Keratinocyte (primary cell): ENCODE data around the gene NCCRP1. TPM values are rescaled to one million over a fixed set of nuclear protein-coding genes. Genes with fewer than 3 reads are reported as not detected.

Experiments
- DNase-seq: peaks from one replicate; pipeline ENCODE4 v3.0.0-alpha.2; 2011; ENCODE audit warnings: low read depth, missing footprints, low spot score
- FAIRE-seq: peaks from 2 replicates; lab custom pipeline; 2011; peaks lifted over from hg19 to GRCh38; lab: Jason Lieb, UNC
- H2AFZ ChIP-seq: 2 replicates; pipeline ENCODE4 v1.6.0; 2012; ENCODE audit warnings: low read length, control low read depth, inconsistent platforms; ENCODE audit not compliant: control insufficient read depth
- H3K27ac ChIP-seq: 2 replicates; pipeline ENCODE4 v1.5.1; 2011; ENCODE audit warnings: low read length; ENCODE audit not compliant: control insufficient read depth, insufficient read depth
- H3K27me3 ChIP-seq: 3 replicates; pipeline ENCODE4 v1.6.0; 2011; ENCODE audit warnings: low read length; ENCODE audit not compliant: control insufficient read depth, insufficient read depth; ENCODE audit errors: extremely low read depth
- H3K36me3 ChIP-seq, 2 experiments: 2 replicates in 1 of 2; 3 replicates in 1 of 2; pipeline ENCODE4 v1.5.1; 2011; ENCODE audit warnings: low read length in 2 of 2, mild to moderate bottlenecking in 1 of 2; ENCODE audit not compliant: control insufficient read depth in 2 of 2, insufficient read depth in 2 of 2; ENCODE audit errors: extremely low read depth in 1 of 2
- H3K4me1 ChIP-seq: 3 replicates; pipeline ENCODE4 v1.5.1; 2011; ENCODE audit warnings: low read length; ENCODE audit not compliant: control insufficient read depth, insufficient read depth; ENCODE audit errors: extremely low read depth
- H3K4me2 ChIP-seq: 3 replicates; pipeline ENCODE4 v1.6.0; 2011; ENCODE audit warnings: low read depth, low read length; ENCODE audit not compliant: control insufficient read depth, insufficient read depth; ENCODE audit errors: extremely low read depth
- H3K4me3 ChIP-seq, 3 experiments: fragments of 200-600 bp in 1 of 3; sonication (generic) in 1 of 3; 2 replicates in 2 of 3; 3 replicates in 1 of 3; pipeline ENCODE4 v1.5.1; 2011 to 2016; ENCODE audit warnings: low read length in 3 of 3, mild to moderate bottlenecking in 3 of 3, control low read depth in 2 of 3, inconsistent platforms in 1 of 3, low read depth in 1 of 3, mixed read lengths in 1 of 3, mixed run types in 1 of 3, moderate library complexity in 1 of 3; ENCODE audit not compliant: control insufficient read depth in 2 of 3, insufficient read depth in 2 of 3; ENCODE audit errors: extremely low read depth in 1 of 3
- H3K79me2 ChIP-seq: 2 replicates; pipeline ENCODE4 v1.6.0; 2012; ENCODE audit warnings: low read length; ENCODE audit not compliant: control insufficient read depth, insufficient read depth
- H3K9ac ChIP-seq: 3 replicates; pipeline ENCODE4 v1.6.0; 2011; ENCODE audit warnings: low read length; ENCODE audit not compliant: control insufficient read depth, insufficient read depth; ENCODE audit errors: extremely low read depth
- H3K9me1 ChIP-seq: 3 replicates; pipeline ENCODE4 v1.6.0; 2011; ENCODE audit warnings: low read length; ENCODE audit not compliant: control insufficient read depth, insufficient read depth; ENCODE audit errors: extremely low read depth
- H3K9me3 ChIP-seq: 2 replicates; pipeline ENCODE4 v1.5.1; 2012; ENCODE audit warnings: low read depth, low read length; ENCODE audit not compliant: control insufficient read depth
- H4K20me1 ChIP-seq: 3 replicates; pipeline ENCODE4 v1.6.0; 2011; ENCODE audit warnings: low read length; ENCODE audit not compliant: control insufficient read depth, insufficient read depth; ENCODE audit errors: extremely low read depth
- CTCF ChIP-seq, 3 experiments: IDR thresholded peaks in 1 of 3; conservative IDR thresholded peaks in 1 of 3; optimal IDR thresholded peaks in 1 of 3; 2 replicates in 2 of 3; 3 replicates in 1 of 3; pipeline versions ENCODE3 to v1.5.1; 2011; ENCODE audit warnings: low read length in 3 of 3, mild to moderate bottlenecking in 3 of 3, moderate library complexity in 2 of 3, control low read depth in 1 of 3, inconsistent platforms in 1 of 3; ENCODE audit not compliant: insufficient read depth in 2 of 3; ENCODE audit errors: extremely low read depth in 1 of 3
- EZH2 ChIP-seq: IDR thresholded peaks from one replicate; pipeline ENCODE4 v1.6.1; 2012; ENCODE audit warnings: inconsistent platforms, mild to moderate bottlenecking, low read length, moderate library complexity
- dilution Hi-C: fragments of 300-500 bp; cut with MboI; formaldehyde crosslinking; loops from one replicate; pipeline ENCODE4 v1.7.0; 2020; ENCODE audit warnings: low sequenced_read_pairs; ENCODE audit not compliant: extremely low pct_ligation_motif_present
- polyA plus RNA-seq, 5 experiments: library from polyadenylated mRNA; depleted of rRNA in 3 of 5; stranded (reverse) in 3 of 5; stranded (forward) in 1 of 5; unstranded in 1 of 5; fragments of >200 nt; gene quantifications; 1 replicate in 1 of 5; 2 replicates in 3 of 5; 3 replicates in 1 of 5; pipeline versions ENCODE4 v1.2.1 to v1.2.3, GENCODE V29; 2011 to 2012; ENCODE audit warnings: missing spikeins in 2 of 5, low read depth in 1 of 5, low replicate concordance in 1 of 5

The NCCRP1 gene
- polyA plus RNA-seq, 1 donor (not counting 4 experiments of a cell fraction or from before 2014, with no cell fraction given) = 2.3 TPM

- no peaks in the 10 kb centered on the region for H4K20me1 ChIP-seq
- H3K9ac ChIP-seq = no peak overlapping the region
- H3K79me2 ChIP-seq = no peaks in the 10 kb centered on the region
- H3K4me1 ChIP-seq = peaks cover under 1% of the 10 kb centered on the region
- FAIRE-seq (no peak), DNase-seq (no peak)
- no peak overlapping the region for H3K27ac ChIP-seq
- no peaks in the 10 kb centered on the region for H3K9me1 ChIP-seq
- dilution Hi-C loops = no loop called here
- H2AFZ ChIP-seq = no peak overlapping the region
- no peaks in the 10 kb centered on the region for H3K27me3 ChIP-seq
- H3K4me2 ChIP-seq = no peak overlapping the region
- no peak overlapping the region for H3K4me3 ChIP-seq
- TF ChIP-seq EZH2 = no peak
- TF ChIP-seq CTCF (optimal IDR thresholded peaks at IDR 0.05 in 1 of 3, IDR thresholded peaks at IDR 0.05 in 1 of 3, conservative IDR thresholded peaks at IDR 0.05 in 1 of 3; ENCODE audit: extremely low read depth in 1 of 3, insufficient read depth in 2 of 3, low read length in 3 of 3) = no peak
- no peaks in the 10 kb centered on the region for H3K9me3 ChIP-seq
- peaks cover 0 to 25% of the 10 kb centered on the region in 2 experiments for H3K36me3 ChIP-seq
Measured at GRCh38 chr19:39172700-39173501, 23.9 kb upstream of the NCCRP1 start.

- DNase-seq (no peak), FAIRE-seq (no peak)
- no peaks in the 10 kb centered on the region for H3K9me3 ChIP-seq
- no peak overlapping the region for H3K4me2 ChIP-seq
- no peak for TF ChIP-seq CTCF (optimal IDR thresholded peaks at IDR 0.05 in 1 of 3, IDR thresholded peaks at IDR 0.05 in 1 of 3, conservative IDR thresholded peaks at IDR 0.05 in 1 of 3; ENCODE audit: extremely low read depth in 1 of 3, insufficient read depth in 2 of 3, low read length in 3 of 3)
- no peak for TF ChIP-seq EZH2
- no peak overlapping the region for H3K27ac ChIP-seq
- H3K36me3 ChIP-seq = peaks cover 0 to 29% of the 10 kb centered on the region in 2 experiments
- no peak overlapping the region for H2AFZ ChIP-seq
- no peak overlapping the region for H3K9ac ChIP-seq
- H3K27me3 ChIP-seq = no peaks in the 10 kb centered on the region
- no peaks in the 10 kb centered on the region for H3K9me1 ChIP-seq
- no peak overlapping the region for H3K4me3 ChIP-seq
- no peaks in the 10 kb centered on the region for H3K79me2 ChIP-seq
- no peaks in the 10 kb centered on the region for H4K20me1 ChIP-seq
- no peaks in the 10 kb centered on the region for H3K4me1 ChIP-seq
- dilution Hi-C loops = no loop called here
Measured at GRCh38 chr19:39173502-39173991, 23.2 kb upstream of the NCCRP1 start.
